Measurements from ENCODE around the gene CRACR2A. TPM values are rescaled to one million over a fixed set of nuclear protein-coding genes. Genes with fewer than 3 reads are reported as not detected.

The CRACR2A gene
- total RNA-seq, 1 experiment from 2014 or later, result 17.9 TPM

GRCh38 chr12:3684449-3685051 is 68.4 kb downstream of the CRACR2A start:
- no peak for DNase-seq (ENCODE audit: low read depth)

GRCh38 chr12:3683670-3684069 is 69.2 kb downstream of the CRACR2A start:
- peak; percentile 47 for DNase-seq (ENCODE audit: low read depth)

GRCh38 chr12:3681595-3682061 is 71.3 kb downstream of the CRACR2A start:
- no peak for DNase-seq (ENCODE audit: low read depth)

GRCh38 chr12:3680919-3681594 is 71.9 kb downstream of the CRACR2A start:
- DNase-seq (ENCODE audit: low read depth), result peak; percentile 9

- no peak for DNase-seq (ENCODE audit: low read depth)
Measured at GRCh38 chr12:3679831-3680230, 73.1 kb downstream of the CRACR2A start.

GRCh38 chr12:3677609-3678008 is 75.3 kb downstream of the CRACR2A start:
- no peak for DNase-seq (ENCODE audit: low read depth)

GRCh38 chr12:3673981-3674708 is 78.8 kb downstream of the CRACR2A start:
- no peak for DNase-seq (ENCODE audit: low read depth)

- no peak for DNase-seq (ENCODE audit: low read depth)
Measured at GRCh38 chr12:3672113-3672509, 80.8 kb downstream of the CRACR2A start.

- DNase-seq (ENCODE audit: low read depth), result no peak
Measured at GRCh38 chr12:3671330-3672112, 81.4 kb downstream of the CRACR2A start.

GRCh38 chr12:3670083-3670620 is 82.8 kb downstream of the CRACR2A start:
- DNase-seq (ENCODE audit: low read depth), result peak; percentile 79

GRCh38 chr12:3669594-3669993 is 83.3 kb downstream of the CRACR2A start:
- no peak for DNase-seq (ENCODE audit: low read depth)

- DNase-seq (ENCODE audit: low read depth), result no peak
Measured at GRCh38 chr12:3668479-3669165, 84.3 kb downstream of the CRACR2A start.

GRCh38 chr12:3667485-3667884 is 85.4 kb downstream of the CRACR2A start:
- DNase-seq (ENCODE audit: low read depth), result no peak

GRCh38 chr12:3666441-3666840 is 86.5 kb downstream of the CRACR2A start:
- DNase-seq (ENCODE audit: low read depth), result no peak

- DNase-seq (ENCODE audit: low read depth), result peak; percentile 13
Measured at GRCh38 chr12:3662521-3662921, 90.4 kb downstream of the CRACR2A start.

- no peak for DNase-seq (ENCODE audit: low read depth)
Measured at GRCh38 chr12:3661028-3661427, 91.9 kb downstream of the CRACR2A start.

- DNase-seq (ENCODE audit: low read depth), result peak; percentile 7
Measured at GRCh38 chr12:3658327-3659163, 94.4 kb downstream of the CRACR2A start.

GRCh38 chr12:3656946-3657622 is 95.8 kb downstream of the CRACR2A start:
- no peak for DNase-seq (ENCODE audit: low read depth)

GRCh38 chr12:3655328-3655900 is 97.5 kb downstream of the CRACR2A start:
- DNase-seq (ENCODE audit: low read depth), result peak; percentile 48
